RWPE1 (cell line): ENCODE results near the gene GTPBP2.

Experiments
- CTCF ChIA-PET: fragments of 350-600 bp; sonication (Branson Sonifier 250); formaldehyde crosslinking; extraction: SDS; loops from one replicate; lab custom pipeline; 2021; lab: Yijun Ruan, JAX
- POLR2A ChIA-PET: fragments of 400-600 bp; formaldehyde crosslinking; extraction: SDS; loops from one replicate; lab custom pipeline; 2020; ENCODE audit warnings: antibody characterized with exemption; ENCODE audit not compliant: low non-redundant PET; lab: Yijun Ruan, JAX
- DNase-seq: peaks from one replicate; pipeline ENCODE4 v3.0.0; 2012; ENCODE audit warnings: low spot score
- H3K27ac ChIP-seq: fragments of 450-650 bp; 2 replicates; pipeline ENCODE4 v1.5.1; 2017
- TF ChIP-seq, protein P1 (sequence below): fragments of 450-650 bp; conservative IDR thresholded peaks from 2 replicates; pipeline ENCODE4 v1.5.1; 2017; ENCODE audit warnings: low read depth, mild to moderate bottlenecking

GTPBP2 gene

DNA sequence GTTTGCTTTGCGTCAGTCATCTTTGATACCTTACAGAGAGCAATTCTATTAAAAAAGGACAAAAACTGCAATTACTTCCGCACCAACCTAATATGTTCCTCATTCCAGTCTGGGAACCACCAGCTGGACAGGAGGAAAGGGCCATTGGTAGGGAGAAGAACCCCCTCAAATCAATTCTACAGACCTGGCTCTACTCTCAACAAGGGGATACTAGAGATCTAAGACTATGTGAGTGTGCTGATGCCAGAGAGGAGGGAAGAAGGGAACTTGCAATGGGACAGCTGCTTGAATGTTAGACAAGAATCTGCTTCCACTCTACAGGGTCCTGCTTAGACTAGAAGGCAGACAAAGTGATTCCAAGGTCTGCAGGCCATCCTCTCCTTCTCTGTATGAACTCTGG is 45.2 kb upstream of the GTPBP2 start:
- TF ChIP-seq, protein P1, sequence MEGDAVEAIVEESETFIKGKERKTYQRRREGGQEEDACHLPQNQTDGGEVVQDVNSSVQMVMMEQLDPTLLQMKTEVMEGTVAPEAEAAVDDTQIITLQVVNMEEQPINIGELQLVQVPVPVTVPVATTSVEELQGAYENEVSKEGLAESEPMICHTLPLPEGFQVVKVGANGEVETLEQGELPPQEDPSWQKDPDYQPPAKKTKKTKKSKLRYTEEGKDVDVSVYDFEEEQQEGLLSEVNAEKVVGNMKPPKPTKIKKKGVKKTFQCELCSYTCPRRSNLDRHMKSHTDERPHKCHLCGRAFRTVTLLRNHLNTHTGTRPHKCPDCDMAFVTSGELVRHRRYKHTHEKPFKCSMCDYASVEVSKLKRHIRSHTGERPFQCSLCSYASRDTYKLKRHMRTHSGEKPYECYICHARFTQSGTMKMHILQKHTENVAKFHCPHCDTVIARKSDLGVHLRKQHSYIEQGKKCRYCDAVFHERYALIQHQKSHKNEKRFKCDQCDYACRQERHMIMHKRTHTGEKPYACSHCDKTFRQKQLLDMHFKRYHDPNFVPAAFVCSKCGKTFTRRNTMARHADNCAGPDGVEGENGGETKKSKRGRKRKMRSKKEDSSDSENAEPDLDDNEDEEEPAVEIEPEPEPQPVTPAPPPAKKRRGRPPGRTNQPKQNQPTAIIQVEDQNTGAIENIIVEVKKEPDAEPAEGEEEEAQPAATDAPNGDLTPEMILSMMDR = no peak
- ChIA-PET POLR2A (no interaction called here), CTCF (no interaction called here)
- DNase-seq = no peak
- H3K27ac ChIP-seq = peak overlapping the region; percentile 77; the same call in 1 of the 2 replicates

DNA sequence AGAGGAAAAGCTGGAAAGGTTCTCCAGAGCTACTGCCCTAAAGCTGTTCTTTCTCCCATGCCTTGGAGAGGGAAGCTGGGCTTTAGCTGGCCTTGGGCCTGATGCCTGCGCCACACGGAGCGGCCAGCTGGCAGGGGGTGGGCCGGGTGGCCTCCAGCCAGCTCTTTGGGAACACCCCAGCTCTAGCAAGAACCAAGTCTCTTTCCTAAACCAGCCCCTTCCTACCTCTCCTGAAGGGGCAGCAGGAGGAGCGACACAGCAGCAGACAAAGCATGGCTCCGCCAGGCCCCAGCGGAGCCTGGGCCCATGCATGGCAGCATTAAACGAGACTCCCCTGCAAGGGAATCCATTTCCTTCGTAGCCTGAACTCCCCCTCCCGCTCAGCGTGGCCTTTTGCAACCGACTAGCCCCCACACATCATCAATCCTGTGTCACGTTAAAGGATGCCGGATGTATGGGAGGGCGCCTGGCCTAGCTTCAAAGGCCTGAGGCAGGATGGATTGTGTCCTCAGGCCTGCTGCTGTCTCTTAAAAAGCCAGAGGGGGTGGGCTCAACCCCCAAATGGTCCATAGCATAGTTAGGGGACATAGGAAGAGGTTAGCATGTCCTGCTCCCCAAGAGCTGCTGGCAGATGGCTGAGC is 44.5 kb upstream of the GTPBP2 start:
- POLR2A ChIA-PET = interaction anchor here (0.6 kb wide), 2 partner anchors 385 to 651 kb away, joined by 5 read pairs; no protein-coding TSS in a partner anchor
- DNase-seq = no peak
- peak overlapping the region; percentile 77; the same call in 1 of the 2 replicates for H3K27ac ChIP-seq
- CTCF ChIA-PET = no interaction called here
- TF ChIP-seq, protein P1 = no peak

DNA sequence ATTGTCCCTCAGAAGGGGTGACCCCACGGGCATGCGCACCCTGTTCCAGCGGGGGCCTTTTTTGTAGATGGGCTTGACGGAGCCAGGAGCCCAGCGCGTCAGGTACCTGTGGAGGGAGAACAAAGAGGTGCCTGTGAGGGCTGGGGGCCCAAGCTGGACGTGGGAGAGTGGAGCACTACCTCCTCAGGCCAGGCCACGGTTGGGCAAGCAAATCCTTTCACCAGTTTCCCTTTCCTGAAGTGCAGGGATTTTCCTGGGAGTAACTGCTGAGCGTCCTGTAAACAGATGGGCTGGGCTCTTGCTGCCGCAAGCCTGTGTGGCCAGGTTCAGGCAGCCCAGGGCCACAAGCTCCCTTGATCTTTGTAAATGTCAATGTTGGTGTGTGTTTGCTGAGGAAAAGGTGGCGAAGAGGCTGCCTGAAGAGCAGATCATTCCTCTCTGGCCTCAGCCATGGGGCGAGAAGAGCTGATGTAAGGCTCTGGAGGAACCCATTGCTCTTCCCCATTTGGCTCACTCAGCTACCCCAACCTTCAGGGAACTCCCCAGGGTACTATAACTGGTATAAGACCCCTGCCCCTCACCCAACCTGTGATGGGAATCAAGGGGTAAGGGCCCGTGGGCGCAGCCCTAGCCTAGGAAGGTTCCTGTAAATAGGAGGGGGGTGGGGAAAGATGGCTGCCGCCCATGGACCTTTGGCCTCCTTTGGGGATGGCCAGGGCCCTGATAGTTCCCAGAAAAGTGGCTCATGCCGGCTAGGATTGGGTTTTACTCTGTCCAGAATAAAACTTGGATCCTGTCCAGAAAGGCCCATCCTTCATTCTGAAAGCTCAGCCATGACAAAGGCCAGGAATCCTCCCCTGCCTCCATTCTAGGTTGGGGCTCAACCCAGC is 43.0 kb upstream of the GTPBP2 start:
- DNase-seq = no peak
- ChIA-PET CTCF (interaction anchor here (5.9 kb wide), 1 partner anchor 101 kb away, joined by 33 read pairs; no protein-coding TSS in a partner anchor), POLR2A (no interaction called here)
- peak overlapping the region; percentile 77 for H3K27ac ChIP-seq
- TF ChIP-seq, protein P1 = no peak

DNA sequence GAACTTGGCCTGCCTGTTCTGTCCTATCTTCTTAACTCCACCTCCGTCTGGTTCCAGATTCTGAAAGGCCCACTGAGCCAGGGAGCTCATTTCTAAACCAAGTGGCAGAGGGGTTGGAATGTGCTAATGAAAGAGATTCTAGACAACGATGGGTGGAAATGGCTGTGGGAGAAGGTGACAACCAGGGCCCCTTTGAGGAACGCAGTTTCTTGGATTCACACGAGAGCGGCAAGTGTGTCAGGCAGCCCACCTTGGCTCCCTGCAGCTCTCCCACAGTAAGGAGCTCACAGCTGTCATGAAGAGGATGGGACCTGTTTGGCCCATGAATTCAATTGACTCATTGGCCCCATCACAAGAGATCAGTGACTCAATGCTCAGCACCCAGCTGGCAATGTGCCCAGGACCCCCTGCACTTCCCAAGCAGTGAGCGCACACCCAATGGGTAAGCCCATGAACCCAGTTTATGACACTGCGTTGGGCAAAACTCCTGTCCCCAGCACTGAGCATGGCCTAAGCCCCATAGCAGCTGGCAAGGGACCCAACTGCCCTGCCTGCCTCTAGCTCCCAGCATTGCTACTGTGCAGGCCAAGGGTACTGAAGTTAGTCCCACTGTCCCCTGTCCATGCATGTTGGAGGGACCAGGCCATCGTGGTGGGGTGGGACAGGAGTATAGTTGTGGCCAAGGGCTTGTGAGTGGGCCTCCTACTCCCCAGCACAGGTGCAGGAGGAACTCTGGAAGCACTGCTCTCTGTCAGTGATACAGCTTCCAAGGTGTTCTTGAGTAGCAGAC is 42.1 kb upstream of the GTPBP2 start:
- DNase-seq = no peak
- TF ChIP-seq, protein P1 = no peak
- CTCF ChIA-PET = interaction anchor here (0.6 to 5.9 kb wide), 3 partner anchors 98 to 404 kb away, joined by 3 to 33 read pairs (median 4); no protein-coding TSS in a partner anchor
- POLR2A ChIA-PET = no interaction called here
- peak overlapping the region; percentile 77 for H3K27ac ChIP-seq

DNA sequence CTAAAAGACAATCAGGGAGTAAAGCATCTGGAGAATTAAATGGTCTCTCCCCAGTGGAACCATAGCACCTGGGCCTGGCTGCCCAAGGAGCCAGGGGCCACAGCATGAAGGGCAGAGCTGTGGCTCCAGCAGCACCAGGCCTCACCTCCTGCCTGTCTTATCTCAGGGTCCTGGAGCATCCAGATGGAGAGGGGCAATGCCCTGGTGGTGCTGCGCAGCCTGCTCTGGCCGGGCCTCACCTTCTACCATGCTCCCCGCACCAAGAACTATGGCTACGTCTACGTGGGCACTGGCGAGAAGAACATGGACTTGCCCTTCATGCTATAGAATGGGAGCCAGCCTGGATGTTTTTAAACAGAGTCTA is 41.5 kb upstream of the GTPBP2 start:
- POLR2A ChIA-PET = no interaction called here
- TF ChIP-seq, protein P1 = no peak
- CTCF ChIA-PET = interaction anchor here (0.6 to 5.9 kb wide), 5 partner anchors 92 to 408 kb away, joined by 3 to 33 read pairs (median 6); no protein-coding TSS in a partner anchor
- DNase-seq = no peak
- H3K27ac ChIP-seq = peak overlapping the region; percentile 77
